HCT116 (cell line): ENCODE results near the gene SLC12A1. TPM values are rescaled to one million over a fixed set of nuclear protein-coding genes. Genes with fewer than 3 reads are reported as not detected.

Experiments used
- ATAC-seq: fragments of 200-7000 bp; cut with Tn5 transposase; 2 replicates; pipeline ENCODE4 v1.9.1; 2020; ENCODE audit warnings: mild to moderate bottlenecking, moderate library complexity
- BruUV-seq: library from RNA; stranded (reverse); fragments of 400-500 nt; replicated peaks from 2 replicates; lab custom pipeline; 2021; lab: Mats Ljungman, UMichigan
- CTCF ChIA-PET: fragments of 300-600 bp; sonication (Branson Sonifier 250); formaldehyde crosslinking; loops from one replicate; lab custom pipeline; 2021; ENCODE audit warnings: antibody characterized with exemption; lab: Charles Lee
- POLR2A ChIA-PET: fragments of 300-600, 350-600 bp; sonication (Branson Sonifier 250); formaldehyde crosslinking; loops from one replicate; lab custom pipeline; 2021; ENCODE audit warnings: antibody characterized with exemption; lab: Charles Lee
- RAD21 ChIA-PET, 2 experiments: fragments of 300-600 bp; sonication (Branson Sonifier 250); formaldehyde crosslinking; loops; one replicate each; lab custom pipeline; 2023; ENCODE audit warnings: low total read pairs in 2 of 2; ENCODE audit not compliant: uncharacterized antibody in 2 of 2, unreplicated experiment in 2 of 2, low non-redundant PET in 1 of 2; lab: Charles Lee
- DNase-seq: peaks from one replicate; pipeline ENCODE4 v3.0.0-alpha.2; 2010; ENCODE audit warnings: low read depth, low spot score
- H2AFZ ChIP-seq: fragments of 200-600 bp; shearing (Covaris generic), sonication (generic); 2 replicates; pipeline ENCODE4 v1.6.1; 2017; ENCODE audit warnings: low read depth, mixed run types, mixed read lengths, antibody characterized with exemption, low read length; ENCODE audit not compliant: poor library complexity, severe bottlenecking
- H3K27ac ChIP-seq: 2 replicates; pipeline ENCODE4 v1.5.1; 2012; ENCODE audit warnings: low read depth, low read length
- H3K27me3 ChIP-seq: fragments of 200-600 bp; sonication (generic); 2 replicates; pipeline ENCODE4 v1.6.1; 2016; ENCODE audit warnings: mixed run types, low read length, mixed read lengths; ENCODE audit not compliant: insufficient read depth
- H3K36me3 ChIP-seq, 2 experiments: fragments of 200-500 bp in 1 of 2; fragments of 200-600 bp in 1 of 2; sonication (Bioruptor generic) in 1 of 2; sonication (generic) in 1 of 2; 2 replicates each; pipeline versions ENCODE4 v1.5.1 to v1.6.1; 2014 to 2016; ENCODE audit warnings: low read length in 2 of 2, inconsistent platforms in 1 of 2, mixed read lengths in 1 of 2, mixed run types in 1 of 2; ENCODE audit not compliant: insufficient read depth in 2 of 2, control insufficient read depth in 1 of 2
- H3K4me1 ChIP-seq, 2 experiments: fragments of 200-600 bp in 1 of 2; sonication (generic) in 1 of 2; 2 replicates each; pipeline versions ENCODE4 v1.5.1 to v1.6.1; 2012 to 2017; ENCODE audit warnings: low read length in 2 of 2, inconsistent platforms in 1 of 2, mild to moderate bottlenecking in 1 of 2, mixed read lengths in 1 of 2, mixed run types in 1 of 2, moderate library complexity in 1 of 2; ENCODE audit not compliant: insufficient read depth in 2 of 2, control insufficient read depth in 1 of 2
- H3K4me2 ChIP-seq: fragments of 200-600 bp; sonication (generic); 2 replicates; pipeline ENCODE4 v1.6.1; 2017; ENCODE audit warnings: mixed run types, low read length, mixed read lengths
- H3K4me3 ChIP-seq, 2 experiments: fragments of 200-600 bp in 1 of 2; sonication (generic) in 1 of 2; replicated peaks in 1 of 2; 2 replicates each; pipeline ENCODE4 v1.5.1; 2011 to 2016; ENCODE audit warnings: low read length in 2 of 2, control low read depth in 1 of 2, low read depth in 1 of 2, mild to moderate bottlenecking in 1 of 2, mixed read lengths in 1 of 2, mixed run types in 1 of 2
- H3K79me2 ChIP-seq: fragments of 200-600 bp; sonication (generic); 2 replicates; pipeline ENCODE4 v1.6.1; 2017; ENCODE audit warnings: mild to moderate bottlenecking, mixed run types, low read length, moderate library complexity, mixed read lengths; ENCODE audit not compliant: insufficient read depth
- H3K9ac ChIP-seq: fragments of 200-600 bp; sonication (generic); 2 replicates; pipeline ENCODE4 v1.6.1; 2016; ENCODE audit warnings: low read length, mixed read lengths
- H3K9me2 ChIP-seq: fragments of 200-600 bp; sonication (generic), shearing (Covaris generic); 2 replicates; pipeline ENCODE4 v1.6.1; 2017; ENCODE audit warnings: mixed run types, mild to moderate bottlenecking, moderate library complexity; ENCODE audit not compliant: insufficient read depth
- H3K9me3 ChIP-seq, 2 experiments: fragments of 200-500 bp in 1 of 2; fragments of 200-600 bp in 1 of 2; sonication (Bioruptor generic) in 1 of 2; sonication (generic) in 1 of 2; 2 replicates each; pipeline ENCODE4 v1.6.1; 2014 to 2017; ENCODE audit warnings: low read length in 2 of 2, mixed read lengths in 2 of 2, inconsistent platforms in 1 of 2, low read depth in 1 of 2, mild to moderate bottlenecking in 1 of 2, mixed run types in 1 of 2, moderate library complexity in 1 of 2; ENCODE audit not compliant: control insufficient read depth in 1 of 2, insufficient read depth in 1 of 2
- H4K20me1 ChIP-seq: fragments of 200-600 bp; sonication (generic), shearing (Covaris generic); 2 replicates; pipeline ENCODE4 v1.6.1; 2017; ENCODE audit warnings: mixed run types, mild to moderate bottlenecking, moderate library complexity; ENCODE audit not compliant: insufficient read depth
- CBX3 ChIP-seq: IDR thresholded peaks from 2 replicates; pipeline ENCODE4 v1.6.1; 2012; ENCODE audit warnings: low read depth
- EGR1 ChIP-seq: IDR thresholded peaks from 2 replicates; pipeline ENCODE4 v1.6.1; 2012; ENCODE audit warnings: low read depth
- EZH2 ChIP-seq: fragments of 200-600 bp; sonication (generic); IDR thresholded peaks from 2 replicates; pipeline ENCODE4 v1.6.1; 2017; ENCODE audit warnings: antibody characterized with exemption, mixed run types
- FOSL1 ChIP-seq: IDR thresholded peaks from 2 replicates; pipeline ENCODE4 v1.6.1; 2012; ENCODE audit warnings: low read depth
- JUND ChIP-seq: IDR thresholded peaks from 2 replicates; pipeline ENCODE4 v1.6.1; 2012
- POLR2AphosphoS5 ChIP-seq: IDR thresholded peaks from 2 replicates; pipeline ENCODE4 v1.6.1; 2011; ENCODE audit warnings: mild to moderate bottlenecking, low read depth, low read length, moderate library complexity
- RAD21 ChIP-seq: IDR thresholded peaks from 2 replicates; pipeline ENCODE4 v1.6.1; 2012; ENCODE audit warnings: low read depth, mild to moderate bottlenecking
- SIN3A ChIP-seq: IDR thresholded peaks from 2 replicates; pipeline ENCODE4 v1.6.1; 2012; ENCODE audit warnings: low read depth
- SP1 ChIP-seq: IDR thresholded peaks from 2 replicates; pipeline ENCODE4 v1.6.1; 2012; ENCODE audit warnings: low read depth
- TCF7L2 ChIP-seq: IDR thresholded peaks from 2 replicates; pipeline ENCODE4 v1.7.0; 2011; ENCODE audit warnings: borderline replicate concordance, inconsistent platforms; ENCODE audit not compliant: insufficient read depth, insufficient read length; ENCODE audit errors: extremely low read depth
- YY1 ChIP-seq: IDR thresholded peaks from 2 replicates; pipeline ENCODE4 v1.6.1; 2011; ENCODE audit warnings: low read length, low read depth, moderate library complexity, mild to moderate bottlenecking; ENCODE audit not compliant: insufficient replicate concordance; ENCODE audit errors: extremely low read depth
- intact Hi-C: fragments of 100-400 bp; cut with micrococcal nuclease; formaldehyde crosslinking; loops from 2 replicates; pipeline ENCODE4 v1.10.0; 2022
- total RNA-seq: library from RNA; stranded (reverse); gene quantifications from one replicate; pipeline ENCODE4 v1.2.1, GENCODE V29; 2021; ENCODE audit not compliant: unreplicated experiment
- TF ChIP-seq, protein P1 (sequence below): IDR thresholded peaks from 2 replicates; pipeline ENCODE4 v1.6.1; 2012
- TF ChIP-seq, protein P2 (sequence below): IDR thresholded peaks from 2 replicates; pipeline ENCODE4 v1.6.1; 2011; ENCODE audit warnings: mild to moderate bottlenecking, low read length, moderate library complexity; ENCODE audit not compliant: insufficient replicate concordance; ENCODE audit errors: extremely low read depth

Gene SLC12A1
- total RNA-seq, 1 experiment from 2014 or later, result not detected

DNA sequence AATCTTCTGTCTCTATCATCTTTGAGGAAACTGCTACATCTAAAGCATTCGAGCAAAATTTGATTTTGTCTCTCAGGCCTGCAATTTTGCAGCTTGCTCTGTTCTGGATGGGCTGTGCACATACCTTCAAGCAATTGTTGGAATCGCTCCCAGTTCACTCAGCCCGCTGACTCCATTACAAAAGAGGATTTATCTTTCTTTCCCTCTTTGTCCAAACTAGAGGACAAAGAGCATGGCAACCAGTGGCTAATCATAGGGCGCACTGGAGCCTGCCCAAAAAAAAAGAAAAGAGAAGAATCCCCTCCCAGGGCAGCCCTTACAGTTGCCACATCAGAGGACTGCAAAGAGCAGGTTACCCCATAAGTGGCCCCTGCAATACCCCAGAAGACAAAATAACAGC, 76.1 kb downstream of the SLC12A1 start:
- no peak overlapping the region for H3K27ac ChIP-seq
- CTCF ChIA-PET, result no interaction called here
- H3K9me3 ChIP-seq, result no peaks in the 10 kb centered on the region
- DNase-seq (no peak), ATAC-seq (no peak)
- H3K36me3 ChIP-seq, result no peaks in the 10 kb centered on the region
- POLR2A ChIA-PET, result no interaction called here
- peaks cover 30% of the 10 kb centered on the region; the same call in 1 of the 2 replicates for H3K27me3 ChIP-seq
- no peak overlapping the region for H3K9ac ChIP-seq
- TF ChIP-seq FOSL1 (no peak), SP1 (no peak), JUND (no peak), RAD21 (no peak), TCF7L2 (no peak), POLR2AphosphoS5 (no peak), EGR1 (no peak)
- TF ChIP-seq, protein P1, sequence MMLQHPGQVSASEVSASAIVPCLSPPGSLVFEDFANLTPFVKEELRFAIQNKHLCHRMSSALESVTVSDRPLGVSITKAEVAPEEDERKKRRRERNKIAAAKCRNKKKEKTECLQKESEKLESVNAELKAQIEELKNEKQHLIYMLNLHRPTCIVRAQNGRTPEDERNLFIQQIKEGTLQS, result no peak
- peaks cover 0 to 4% of the 10 kb centered on the region in 2 experiments; a peak in 1 of 4 replicates for H3K4me1 ChIP-seq
- H3K79me2 ChIP-seq, result no peaks in the 10 kb centered on the region
- H4K20me1 ChIP-seq, result no peaks in the 10 kb centered on the region
- intact Hi-C loops, result no loop called here
- no peak overlapping the region for H2AFZ ChIP-seq
- H3K4me3 ChIP-seq, result no peak overlapping the region
- no peak overlapping the region for H3K4me2 ChIP-seq
- BruUV-seq, result no TSS peak
- H3K9me2 ChIP-seq, result no peaks in the 10 kb centered on the region
- RAD21 ChIA-PET, result no interaction called here

DNA sequence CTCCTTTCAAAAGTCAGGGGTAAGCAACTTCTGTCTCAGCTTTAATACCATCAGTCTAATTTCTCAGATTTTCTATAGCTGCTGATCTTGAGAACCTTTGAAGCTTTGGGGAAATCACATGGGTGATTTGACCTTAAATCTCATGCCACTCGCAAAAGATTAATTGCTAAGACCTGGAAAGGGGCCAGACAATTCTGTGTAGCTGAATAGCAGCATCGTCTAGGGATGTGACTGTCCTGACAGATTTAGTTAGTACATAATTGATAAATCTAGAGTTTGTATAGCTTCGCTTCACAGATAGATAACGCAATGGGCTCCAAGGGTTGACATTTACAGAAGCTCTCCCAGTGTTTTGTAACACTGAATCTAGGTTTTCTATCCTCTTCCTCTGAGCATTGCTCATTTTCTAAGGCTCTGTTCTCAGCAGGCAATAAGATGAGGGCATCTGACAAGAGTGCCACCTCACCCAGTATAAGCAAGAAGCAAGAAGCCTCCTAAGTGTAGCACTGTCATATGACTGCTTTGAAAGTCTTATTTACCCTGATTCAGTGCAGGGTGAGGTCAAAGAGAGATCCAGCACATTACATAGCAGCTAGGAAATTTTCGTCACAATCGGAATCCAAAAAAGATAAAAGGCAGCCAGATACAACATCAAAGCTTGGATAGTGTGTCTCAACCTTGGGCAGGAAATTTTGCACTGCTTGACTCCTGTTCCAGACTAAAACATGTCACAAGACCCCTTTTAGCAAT, 77.5 kb downstream of the SLC12A1 start:
- Histone ChIP-seq H4K20me1 (no peaks in the 10 kb centered on the region), H2AFZ (no peak overlapping the region), H3K9me3 (no peaks in the 10 kb centered on the region), H3K36me3 (no peaks in the 10 kb centered on the region), H3K4me1 (peaks cover 0 to 4% of the 10 kb centered on the region in 2 experiments; a peak in 1 of 4 replicates), H3K4me3 (no peak overlapping the region), H3K9ac (no peak overlapping the region), H3K9me2 (no peaks in the 10 kb centered on the region), H3K79me2 (no peaks in the 10 kb centered on the region), H3K27me3 (peaks cover 26% of the 10 kb centered on the region; the same call in 1 of the 2 replicates), H3K4me2 (no peak overlapping the region), H3K27ac (no peak overlapping the region)
- ChIA-PET RAD21 (no interaction called here), POLR2A (no interaction called here), CTCF (no interaction called here)
- intact Hi-C loops, result loop anchor here (2.0 kb wide), 1 partner anchor 1087 kb away; no protein-coding TSS in a partner anchor
- TF ChIP-seq, protein P2, sequence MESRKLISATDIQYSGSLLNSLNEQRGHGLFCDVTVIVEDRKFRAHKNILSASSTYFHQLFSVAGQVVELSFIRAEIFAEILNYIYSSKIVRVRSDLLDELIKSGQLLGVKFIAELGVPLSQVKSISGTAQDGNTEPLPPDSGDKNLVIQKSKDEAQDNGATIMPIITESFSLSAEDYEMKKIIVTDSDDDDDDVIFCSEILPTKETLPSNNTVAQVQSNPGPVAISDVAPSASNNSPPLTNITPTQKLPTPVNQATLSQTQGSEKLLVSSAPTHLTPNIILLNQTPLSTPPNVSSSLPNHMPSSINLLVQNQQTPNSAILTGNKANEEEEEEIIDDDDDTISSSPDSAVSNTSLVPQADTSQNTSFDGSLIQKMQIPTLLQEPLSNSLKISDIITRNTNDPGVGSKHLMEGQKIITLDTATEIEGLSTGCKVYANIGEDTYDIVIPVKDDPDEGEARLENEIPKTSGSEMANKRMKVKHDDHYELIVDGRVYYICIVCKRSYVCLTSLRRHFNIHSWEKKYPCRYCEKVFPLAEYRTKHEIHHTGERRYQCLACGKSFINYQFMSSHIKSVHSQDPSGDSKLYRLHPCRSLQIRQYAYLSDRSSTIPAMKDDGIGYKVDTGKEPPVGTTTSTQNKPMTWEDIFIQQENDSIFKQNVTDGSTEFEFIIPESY, result no peak
- TF ChIP-seq TCF7L2 (no peak), CBX3 (no peak), POLR2AphosphoS5 (no peak), EZH2 (no peak), JUND (no peak), YY1 (no peak), SIN3A (no peak)
- TF ChIP-seq, protein P1, result no peak
- no peak for ATAC-seq
- no TSS peak for BruUV-seq
- DNase-seq, result no peak
